Activated T-cell treated with anti-CD3 and anti-CD28 coated beads, Interleukin-2, amount 50 U/mL, for 48 hours (primary cell): ENCODE results near the gene SYT6.
"Not testable (repeated sequence)": the region's sequence is repeated elsewhere in the genome, so short reads cannot be mapped to it uniquely, and the experiment has no call there.

Experiments
- DNase-seq, 2 experiments: peaks; one replicate each; pipeline ENCODE4 v3.0.0-alpha.2; 2020

The SYT6 gene

DNA sequence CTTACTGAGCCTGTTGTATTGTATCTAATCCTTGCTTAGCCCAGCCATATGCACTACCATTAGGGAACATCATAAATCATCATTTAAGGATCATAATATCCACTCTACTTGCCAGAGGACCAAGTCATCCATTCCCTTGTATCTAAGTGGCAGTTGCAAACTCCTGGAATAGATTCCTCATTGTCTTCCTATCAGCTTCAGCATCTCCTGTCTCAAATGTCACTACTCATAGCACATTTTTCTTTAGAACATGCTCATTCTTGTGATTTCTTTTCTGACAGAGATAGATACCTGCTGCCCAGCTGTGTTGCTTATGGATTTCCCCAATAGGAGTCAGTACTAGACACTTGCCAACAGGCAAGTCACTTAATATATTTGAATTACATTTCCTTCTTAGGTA lies 90.1 kb downstream of the SYT6 start:
- no peak for DNase-seq

DNA sequence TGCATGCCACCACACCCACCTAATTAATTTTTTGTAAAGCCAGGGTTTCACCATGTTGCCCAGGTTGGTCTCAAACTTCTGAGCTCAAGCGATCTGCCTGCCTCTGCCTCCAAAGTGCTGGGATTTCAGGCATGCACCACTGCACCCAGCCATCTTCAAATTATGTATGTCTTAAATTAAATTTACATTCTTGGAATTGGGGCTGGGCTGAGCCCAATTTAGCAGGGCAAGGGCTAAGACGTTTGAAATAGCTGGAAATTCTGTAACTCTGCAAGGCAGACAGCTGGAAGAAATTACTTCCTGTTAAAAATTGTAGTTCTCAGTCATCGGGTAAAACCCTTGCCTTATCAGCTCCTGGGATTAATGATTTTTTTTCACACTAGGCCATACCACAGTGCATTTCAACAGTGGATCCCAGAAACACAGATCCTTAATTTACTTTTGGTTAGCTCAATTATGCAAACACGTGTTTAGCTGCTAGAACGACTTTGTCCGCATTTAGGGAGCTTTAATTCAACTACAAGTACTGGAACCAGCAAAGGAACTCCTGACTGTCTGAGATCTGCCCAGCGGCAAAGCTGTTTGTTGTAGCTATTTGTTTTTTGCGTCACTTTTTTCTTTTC lies 91.1 kb downstream of the SYT6 start:
- no peak for DNase-seq

DNA sequence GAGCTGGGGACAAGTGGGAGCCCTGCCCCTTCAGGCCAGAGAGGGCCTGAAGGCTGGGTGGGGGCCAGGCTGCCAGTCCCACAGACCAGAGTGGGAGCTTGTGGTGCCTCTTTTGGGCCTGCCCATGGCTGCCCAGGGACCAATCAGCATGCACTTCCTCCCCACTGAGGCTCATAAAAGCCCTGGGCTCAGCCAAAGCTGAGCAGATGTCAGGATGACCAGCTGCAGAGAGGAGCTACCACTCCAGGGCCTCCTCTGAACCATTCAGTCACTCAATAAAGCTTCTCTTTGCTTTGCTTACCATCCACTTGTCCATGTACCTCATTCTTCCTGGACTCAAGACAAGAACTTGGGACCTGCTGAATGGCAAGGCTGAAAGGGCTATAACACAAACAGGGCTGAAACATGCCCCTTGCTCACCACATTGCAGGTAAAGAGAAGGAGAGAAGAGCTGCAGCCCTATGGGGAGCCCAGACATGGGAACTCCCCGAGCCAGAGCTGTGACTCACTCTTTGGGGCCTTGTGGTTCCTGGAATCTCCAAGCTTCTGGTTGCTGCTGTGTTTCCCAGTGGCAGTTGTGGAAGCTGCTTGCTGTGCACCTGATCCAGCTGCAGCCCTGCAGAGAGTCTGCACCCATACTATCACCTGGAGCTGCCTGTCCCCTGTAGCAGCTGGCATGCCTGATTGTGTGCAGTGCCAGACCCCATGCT lies 92.4 kb downstream of the SYT6 start:
- no peak for DNase-seq

DNA sequence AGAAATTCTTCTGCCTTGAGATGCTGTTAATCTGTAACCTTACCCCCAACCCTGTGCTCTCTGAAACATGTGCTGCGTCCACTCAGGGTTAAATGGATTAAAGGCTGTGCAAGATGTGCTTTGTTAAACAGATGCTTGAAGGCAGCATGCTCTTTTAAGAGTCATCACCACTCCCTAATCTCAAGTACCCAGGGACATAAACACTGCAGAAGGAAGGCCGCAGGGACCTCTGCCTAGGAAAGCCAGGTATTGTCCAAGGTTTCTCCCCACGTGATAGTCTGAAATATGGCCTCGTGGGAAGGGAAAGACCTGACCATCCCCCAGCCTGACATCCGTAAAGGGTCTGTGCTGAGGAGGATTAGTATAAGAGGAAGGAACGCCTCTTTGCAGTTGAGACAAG lies 95.4 kb downstream of the SYT6 start:
- DNase-seq: not testable (repeated sequence)

DNA sequence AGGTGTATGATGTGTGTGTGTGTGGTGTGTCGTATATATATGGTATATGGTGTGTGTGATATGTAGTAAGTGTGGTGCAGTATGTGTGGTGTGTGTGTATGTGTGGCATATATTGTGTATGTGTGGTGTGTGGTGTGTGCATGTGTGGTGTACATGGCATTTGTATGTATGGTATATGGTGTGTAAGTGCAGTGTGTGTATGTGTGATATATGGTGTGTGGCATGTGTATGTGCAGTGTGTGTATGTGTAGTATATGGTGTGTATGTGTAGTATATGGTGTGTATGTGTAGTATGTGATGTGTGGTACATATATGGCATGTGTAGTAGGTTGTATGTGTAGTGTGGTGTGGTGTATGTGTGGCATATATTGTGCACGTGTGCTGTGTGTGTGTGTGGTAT lies 99.5 kb downstream of the SYT6 start:
- DNase-seq: no peak

DNA sequence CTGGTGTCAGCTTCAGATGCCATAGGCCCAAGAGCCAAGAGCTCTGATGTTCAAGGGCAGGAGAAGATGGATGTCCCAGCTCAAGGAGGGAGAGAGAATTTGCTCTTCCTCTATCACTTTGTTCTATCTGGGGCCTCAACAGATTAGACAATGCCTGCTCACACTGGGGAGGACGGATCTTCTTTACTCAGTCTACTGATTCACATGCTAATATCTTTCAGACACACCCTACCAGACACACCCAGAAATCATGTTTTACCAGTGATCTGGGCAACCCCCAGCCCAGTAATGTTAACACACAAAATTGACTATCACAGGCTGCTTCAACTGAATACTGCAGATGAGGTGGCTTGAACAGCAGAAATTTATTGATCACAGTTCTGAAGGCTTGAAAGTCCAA lies 105.4 kb downstream of the SYT6 start:
- DNase-seq: no peak

DNA sequence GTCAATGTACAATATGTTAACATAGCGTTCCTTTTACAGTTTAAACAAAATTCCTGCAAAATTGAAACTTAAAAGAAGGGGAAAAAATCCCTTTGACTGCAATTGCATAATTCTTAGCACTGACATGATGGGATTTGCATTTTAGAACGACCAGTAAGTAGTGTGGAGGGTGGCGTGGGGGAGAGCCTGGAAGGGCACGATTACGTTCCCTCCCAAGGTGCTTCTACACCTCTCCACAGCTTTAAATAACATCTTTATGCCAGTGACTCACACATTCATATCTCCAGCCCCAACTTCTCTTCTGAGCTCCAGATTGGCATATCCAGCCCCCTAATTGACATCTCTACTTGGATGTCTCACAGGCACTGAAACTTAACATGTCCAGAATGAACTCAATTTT lies 110.1 kb downstream of the SYT6 start:
- no peak for DNase-seq

DNA sequence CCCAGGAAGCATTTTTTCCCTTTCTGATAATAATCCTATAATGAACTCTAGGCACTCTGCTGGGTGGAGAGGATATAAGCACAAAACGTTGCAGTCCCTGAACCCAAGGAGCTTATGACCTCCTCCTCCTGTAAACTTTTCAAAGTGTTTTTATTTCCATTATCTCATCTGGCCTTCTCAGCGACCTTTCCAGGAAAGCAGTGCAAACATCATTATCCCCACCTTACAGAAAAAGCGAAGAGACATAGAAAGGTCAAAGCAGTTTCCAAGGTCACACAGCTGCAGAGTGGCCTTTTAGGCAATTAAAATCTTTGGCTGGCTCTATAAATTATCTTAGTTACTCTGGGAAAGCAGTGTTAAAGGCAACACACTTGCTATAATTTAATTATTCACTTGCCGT lies 110.6 kb downstream of the SYT6 start:
- no peak for DNase-seq

DNA sequence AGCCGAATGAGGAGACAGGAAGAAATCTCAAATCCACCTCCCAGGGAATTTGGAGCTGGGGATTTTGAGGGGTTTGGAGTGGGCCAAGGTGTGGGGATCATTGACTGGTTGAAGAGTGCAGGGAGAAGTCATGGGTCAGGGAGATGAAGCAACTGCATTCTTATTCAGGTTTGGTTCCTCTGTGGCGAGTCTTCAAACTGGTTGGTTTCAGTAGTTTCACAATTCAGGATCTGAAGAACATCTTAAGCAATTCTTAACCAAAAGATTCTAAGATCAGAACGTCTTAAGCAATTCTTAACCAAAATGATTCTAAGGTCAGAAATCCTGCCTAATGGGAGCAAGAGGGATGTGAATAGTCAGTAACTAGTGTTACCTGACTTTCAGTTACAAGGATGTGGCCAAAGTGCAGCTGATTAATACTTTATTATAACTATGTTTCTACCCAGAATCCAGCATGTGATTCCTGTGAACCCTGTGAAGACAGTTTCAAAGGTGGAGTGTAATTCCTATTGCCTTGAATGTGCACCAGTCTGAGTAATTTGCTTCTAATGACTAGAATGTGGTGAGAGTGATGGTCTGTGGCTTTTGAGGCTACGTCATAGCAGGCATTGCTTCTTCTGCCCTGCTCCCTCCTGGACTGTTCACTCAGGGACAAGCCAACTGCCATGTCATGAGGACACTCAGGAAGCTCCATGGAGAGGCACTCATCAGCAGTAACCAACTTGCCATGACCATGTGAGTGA lies 113.2 kb downstream of the SYT6 start:
- peak in 1 of 2 experiments; percentile 24 for DNase-seq
